Panc1 (cell line): Measurements from ENCODE around the gene INPP4B.

ENCODE experiments used
- CTCF ChIP-seq: fragments of 450-650 bp; IDR thresholded peaks from 2 replicates; pipeline ENCODE4 v1.5.1; 2017; ENCODE audit warnings: mild to moderate bottlenecking
- SIN3A ChIP-seq: IDR thresholded peaks from 2 replicates; pipeline ENCODE4 v1.6.1; 2012; ENCODE audit warnings: low read depth, mild to moderate bottlenecking, low read length, moderate library complexity, borderline replicate concordance; ENCODE audit not compliant: insufficient read depth

- TF ChIP-seq CTCF (no peak), SIN3A (no peak)
Measured at GRCh38 chr4:142292231-142292630, 553.9 kb downstream of the INPP4B start.
